Measurements from ENCODE around the gene CPT1B.

DNA sequence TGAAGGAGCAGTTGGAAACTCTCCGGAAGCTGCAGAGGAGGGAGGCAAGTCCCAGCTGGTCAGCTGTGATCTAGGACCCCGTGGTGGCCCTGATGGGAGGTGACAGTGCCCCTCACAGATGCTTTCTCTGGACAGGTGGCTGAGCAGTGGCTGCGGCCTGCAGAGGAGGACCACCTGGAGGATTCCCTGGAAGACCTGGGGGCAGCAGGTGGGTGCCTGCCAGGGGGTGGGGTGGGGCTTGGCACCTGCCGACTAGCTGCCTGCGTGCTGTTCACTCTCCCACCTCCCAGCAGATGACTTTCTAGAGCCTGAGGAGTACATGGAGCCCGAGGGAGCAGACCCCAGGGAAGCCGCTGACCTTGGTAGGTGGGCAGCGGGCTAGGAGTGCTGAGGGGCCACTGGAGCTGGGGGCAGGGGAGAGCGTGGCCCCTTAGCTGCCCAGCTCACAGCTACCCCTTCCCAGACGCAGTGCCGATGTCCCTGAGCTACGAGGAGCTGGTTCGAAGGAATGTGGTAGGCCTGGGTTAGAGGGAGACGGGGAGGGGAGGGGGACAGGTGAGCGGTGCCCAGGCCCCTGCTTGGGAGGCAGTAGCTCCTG, 55.9 kb downstream of the CPT1B start:
- TF ChIP-seq, protein P1, sequence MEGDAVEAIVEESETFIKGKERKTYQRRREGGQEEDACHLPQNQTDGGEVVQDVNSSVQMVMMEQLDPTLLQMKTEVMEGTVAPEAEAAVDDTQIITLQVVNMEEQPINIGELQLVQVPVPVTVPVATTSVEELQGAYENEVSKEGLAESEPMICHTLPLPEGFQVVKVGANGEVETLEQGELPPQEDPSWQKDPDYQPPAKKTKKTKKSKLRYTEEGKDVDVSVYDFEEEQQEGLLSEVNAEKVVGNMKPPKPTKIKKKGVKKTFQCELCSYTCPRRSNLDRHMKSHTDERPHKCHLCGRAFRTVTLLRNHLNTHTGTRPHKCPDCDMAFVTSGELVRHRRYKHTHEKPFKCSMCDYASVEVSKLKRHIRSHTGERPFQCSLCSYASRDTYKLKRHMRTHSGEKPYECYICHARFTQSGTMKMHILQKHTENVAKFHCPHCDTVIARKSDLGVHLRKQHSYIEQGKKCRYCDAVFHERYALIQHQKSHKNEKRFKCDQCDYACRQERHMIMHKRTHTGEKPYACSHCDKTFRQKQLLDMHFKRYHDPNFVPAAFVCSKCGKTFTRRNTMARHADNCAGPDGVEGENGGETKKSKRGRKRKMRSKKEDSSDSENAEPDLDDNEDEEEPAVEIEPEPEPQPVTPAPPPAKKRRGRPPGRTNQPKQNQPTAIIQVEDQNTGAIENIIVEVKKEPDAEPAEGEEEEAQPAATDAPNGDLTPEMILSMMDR (IDR thresholded peaks at IDR 0.05) = no peak
- TF ChIP-seq POLR2AphosphoS5 (IDR thresholded peaks at IDR 0.05) = no peak
- TF ChIP-seq POLR2A (IDR thresholded peaks at IDR 0.05; ENCODE audit: low read depth) = no peak

Measured in esophagus muscularis mucosa (tissue), 3 donors.